HG03558 (cell line): ENCODE results near the gene CRABP2.

ENCODE experiments used
- ATAC-seq: cut with Tn5 transposase; IDR thresholded peaks from one replicate; pipeline ENCODE4 v1.9.1; 2021; ENCODE audit warnings: moderate number of reproducible peaks; ENCODE audit not compliant: unreplicated experiment; ENCODE audit errors: extremely low read depth

Gene CRABP2

GRCh38 chr1:156675210-156676113 lies 29.9 kb downstream of the CRABP2 start:
- ATAC-seq: no peak

- no peak for ATAC-seq
Measured at GRCh38 chr1:156673387-156674121, 31.8 kb downstream of the CRABP2 start.

DNA sequence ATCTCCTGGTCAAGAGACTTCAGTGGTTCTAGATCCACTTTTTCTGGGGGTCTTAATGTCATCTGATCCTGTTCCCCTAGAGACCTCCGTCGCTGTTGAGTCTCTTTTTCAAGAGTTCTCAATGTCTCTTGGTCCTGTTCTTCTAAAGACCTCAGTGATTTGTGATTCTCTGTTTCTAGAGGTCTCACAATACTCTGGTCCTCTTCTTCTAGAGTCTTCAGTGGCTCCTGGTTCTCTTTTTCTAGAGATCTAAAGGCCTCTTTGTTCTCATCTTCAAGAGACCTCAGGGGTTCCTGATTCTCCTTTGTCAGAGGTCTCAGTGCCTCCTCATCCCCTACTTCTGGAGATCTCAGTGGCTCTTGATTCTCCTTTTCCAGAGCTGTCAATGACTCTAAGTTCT lies 33.6 kb downstream of the CRABP2 start:
- ATAC-seq: no peak

DNA sequence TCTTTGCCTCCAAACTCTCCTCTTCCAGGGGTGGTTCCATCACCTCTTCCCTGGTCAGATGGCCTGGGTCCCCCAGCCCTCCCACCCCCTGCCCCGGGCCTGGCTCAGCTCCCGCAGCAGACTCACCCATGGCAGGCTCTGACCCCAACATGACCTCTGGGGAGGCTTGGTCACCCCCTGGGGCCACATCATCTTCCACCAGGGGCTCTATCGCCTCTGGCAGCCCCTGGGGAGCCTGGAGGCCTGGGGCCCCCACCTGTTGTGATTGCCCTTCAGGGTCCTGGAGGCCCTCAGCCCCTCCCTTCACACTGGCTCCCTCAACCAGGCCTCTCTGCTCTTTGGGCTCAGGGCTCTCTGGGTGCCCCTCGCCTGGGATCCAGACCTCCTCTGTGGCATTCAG lies 34.6 kb downstream of the CRABP2 start:
- ATAC-seq: no peak

DNA sequence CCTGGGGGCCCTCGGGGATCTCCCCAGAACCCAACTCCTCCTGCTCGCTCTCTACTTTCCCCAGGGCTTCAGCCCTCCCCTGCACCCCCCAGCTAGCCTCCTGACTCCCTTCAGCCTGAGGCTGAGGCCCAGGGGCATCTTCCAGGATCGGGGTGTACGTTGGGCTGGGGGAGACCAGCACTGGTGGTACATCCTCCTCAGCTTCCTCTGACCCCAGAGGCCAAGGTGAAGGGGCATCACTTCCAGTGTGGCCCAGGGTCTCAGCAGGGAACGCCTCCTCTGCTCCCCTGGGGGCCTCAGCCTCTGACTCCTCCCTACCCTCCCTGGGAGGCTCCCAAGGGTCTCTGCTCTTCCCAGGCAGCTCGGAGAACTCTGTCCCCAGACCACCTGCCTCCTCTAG lies 35.0 kb downstream of the CRABP2 start:
- no peak for ATAC-seq

GRCh38 chr1:156669794-156670193 lies 35.6 kb downstream of the CRABP2 start:
- no peak for ATAC-seq

DNA sequence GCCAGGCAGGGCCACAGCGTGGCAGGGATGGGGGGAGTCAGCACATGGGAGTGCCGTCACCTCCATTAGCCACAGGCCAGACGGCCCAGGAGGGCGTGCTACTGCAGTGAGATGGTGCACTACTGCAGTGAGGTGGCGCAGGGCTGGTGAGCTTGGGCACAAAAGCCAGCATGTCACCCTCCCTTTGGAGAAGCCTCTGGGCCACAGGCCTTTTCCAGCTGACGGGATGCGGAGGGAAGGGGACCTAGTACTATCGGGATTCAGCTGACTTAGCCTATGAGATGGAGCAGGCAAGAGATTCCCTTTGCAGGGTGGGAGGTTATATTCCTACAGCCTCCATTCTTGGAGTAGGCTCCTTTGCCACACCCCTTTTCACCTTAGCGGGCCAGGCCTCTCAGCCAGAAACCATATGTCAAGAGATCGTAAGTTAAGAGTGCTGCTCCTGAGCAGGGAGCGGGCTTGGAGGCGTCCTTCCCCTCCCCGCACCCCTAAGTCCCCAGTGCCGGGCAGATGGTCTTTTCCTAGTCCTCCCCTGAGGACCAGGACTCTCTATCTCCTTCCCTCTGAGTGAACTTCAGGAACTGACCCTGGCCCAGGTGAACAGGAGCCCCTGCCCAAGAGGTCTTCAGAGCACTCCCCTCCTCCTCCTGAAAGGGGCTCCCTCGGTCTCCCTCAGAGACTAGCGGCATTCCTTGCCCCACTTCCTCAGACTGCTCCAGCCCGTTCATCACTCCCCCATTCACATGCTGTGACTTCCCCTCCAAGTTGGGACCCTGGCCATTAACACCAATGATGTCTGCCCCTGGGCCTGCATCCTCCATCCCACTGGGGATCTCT lies 36.4 kb downstream of the CRABP2 start:
- no peak for ATAC-seq

DNA sequence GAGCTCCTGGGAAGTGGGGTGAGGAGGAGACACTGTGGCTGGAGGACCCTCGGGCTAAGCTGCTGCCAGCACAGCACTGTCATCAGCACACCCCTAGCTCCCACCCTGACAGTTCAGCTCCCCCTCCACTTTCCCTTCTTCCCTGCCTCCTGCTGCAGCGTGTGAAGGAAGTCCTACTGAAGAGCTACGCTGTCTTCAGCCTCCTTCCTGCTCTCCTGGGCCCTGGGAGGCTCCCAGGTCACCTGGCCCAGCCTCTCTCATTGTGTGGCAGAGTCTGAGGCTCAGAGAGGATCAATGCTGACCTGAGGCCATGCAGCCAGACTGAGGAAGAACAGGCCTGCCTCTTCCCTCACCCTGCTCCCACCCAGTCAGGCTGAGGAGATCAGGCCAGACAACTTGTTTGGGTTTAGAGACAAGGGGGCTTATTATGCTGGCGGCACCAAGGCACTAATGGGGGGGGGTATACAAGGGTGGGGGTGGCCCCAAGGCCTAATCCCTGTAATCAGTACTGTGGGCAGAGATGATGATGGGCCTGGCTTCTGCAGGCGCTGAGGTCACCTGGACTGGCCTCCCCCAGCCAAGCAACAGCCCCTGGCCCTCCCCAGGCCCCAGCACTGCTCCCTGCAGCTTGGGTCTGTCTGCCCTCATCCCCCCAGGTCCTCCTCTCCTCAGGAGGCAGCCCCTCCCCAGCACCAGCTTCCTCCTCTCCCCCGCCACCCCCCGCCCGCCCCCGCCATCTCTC lies 37.2 kb downstream of the CRABP2 start:
- no peak for ATAC-seq

- no peak for ATAC-seq
Measured at GRCh38 chr1:156667610-156667967, 37.8 kb downstream of the CRABP2 start.

DNA sequence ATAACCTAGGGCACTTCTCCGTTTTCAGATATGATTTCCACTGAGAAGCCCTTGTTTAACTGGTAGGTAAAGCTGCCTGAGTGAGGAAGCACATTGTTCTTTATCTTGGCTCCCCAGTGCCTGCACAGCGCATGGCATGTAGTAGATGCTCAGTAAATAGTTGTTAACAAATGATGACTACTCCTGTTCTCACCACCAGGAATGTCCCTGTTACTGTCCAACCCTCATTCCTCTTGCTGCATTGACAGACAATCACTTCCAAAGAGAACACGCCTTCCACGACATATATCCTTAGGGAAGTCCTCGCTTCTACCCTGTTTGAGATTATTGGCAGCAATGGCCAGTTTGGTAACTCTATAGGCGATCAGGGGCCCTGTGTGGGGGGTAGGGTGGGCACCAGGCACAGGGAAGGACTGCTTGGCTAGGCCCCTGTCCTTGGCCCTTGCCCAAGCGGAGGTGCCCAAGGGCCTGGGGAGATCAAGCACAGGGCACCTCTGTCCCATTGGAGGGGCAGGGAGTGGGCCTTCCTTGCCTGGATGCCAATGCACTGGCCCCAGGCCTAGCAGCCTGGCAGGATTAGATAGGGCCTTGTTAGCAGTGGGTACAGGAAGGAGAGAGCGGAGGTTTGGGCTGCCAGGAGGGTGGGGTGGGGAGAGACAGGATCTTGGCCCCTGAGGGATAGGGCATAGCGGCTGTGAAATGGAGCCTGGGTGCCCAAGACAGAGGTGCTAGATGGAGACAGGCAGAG lies 38.3 kb downstream of the CRABP2 start:
- ATAC-seq: no peak

DNA sequence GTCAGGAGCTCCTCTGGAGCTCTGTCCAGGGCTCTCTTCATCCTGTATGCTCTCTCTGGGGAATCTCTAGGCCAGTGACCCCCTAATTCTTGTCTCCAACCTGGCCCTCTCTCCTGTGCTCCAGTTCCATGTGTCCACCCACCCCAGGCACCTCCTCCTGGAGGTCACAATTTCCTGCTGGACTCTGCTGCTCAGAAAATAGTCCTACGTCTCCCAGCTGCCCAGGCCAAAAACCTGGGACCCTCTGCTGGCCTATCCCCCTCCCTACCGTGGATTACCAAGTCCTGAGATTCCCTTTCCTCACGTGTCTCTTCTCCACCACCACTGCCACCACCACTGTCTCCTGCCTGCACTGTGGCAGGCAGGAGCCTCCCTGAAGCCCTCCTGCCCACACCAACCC lies 39.8 kb downstream of the CRABP2 start:
- ATAC-seq: no peak

- ATAC-seq: no peak
Measured at GRCh38 chr1:156664767-156665411, 40.5 kb downstream of the CRABP2 start.

GRCh38 chr1:156664046-156664766 lies 41.2 kb downstream of the CRABP2 start:
- ATAC-seq: no peak

DNA sequence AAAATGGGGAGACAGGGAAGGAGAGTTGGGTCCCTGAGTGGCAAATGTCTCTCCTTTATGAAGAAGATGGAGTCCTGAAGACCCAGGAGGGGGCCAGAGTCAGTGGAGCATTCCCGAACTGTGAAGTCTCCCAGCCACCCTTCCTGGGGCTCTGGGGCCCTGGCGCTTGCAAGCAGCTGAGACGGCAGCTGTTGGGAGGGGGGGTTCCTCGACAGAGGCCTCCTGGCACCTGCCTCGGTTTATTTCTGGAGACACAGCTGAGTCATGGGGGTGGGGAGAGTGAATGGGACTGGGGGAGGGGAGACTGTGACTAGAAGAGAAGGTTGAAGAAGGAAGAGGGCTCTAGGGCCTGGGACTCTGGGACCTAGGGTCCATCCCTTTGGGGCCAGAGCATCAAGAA lies 42.2 kb downstream of the CRABP2 start:
- no peak for ATAC-seq

DNA sequence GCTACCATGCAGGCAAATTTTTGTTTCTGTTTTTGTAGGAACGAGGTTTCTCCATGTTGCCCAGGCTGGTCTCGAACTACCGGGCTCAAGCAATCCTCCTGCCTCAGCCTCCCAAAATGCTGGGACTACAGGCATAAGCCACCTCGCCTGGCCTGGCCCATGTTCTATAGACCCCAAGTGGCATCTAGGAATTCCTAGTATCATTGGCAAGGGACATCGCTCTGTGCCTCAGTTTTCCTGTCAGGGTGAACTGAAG lies 42.7 kb downstream of the CRABP2 start:
- ATAC-seq: no peak

GRCh38 chr1:156662005-156662799 lies 43.2 kb downstream of the CRABP2 start:
- ATAC-seq: no peak

GRCh38 chr1:156660752-156661112 lies 44.7 kb downstream of the CRABP2 start:
- no peak for ATAC-seq
